ENCODE data around the gene MR1. TPM values are rescaled to one million over a fixed set of nuclear protein-coding genes. Genes with fewer than 3 reads are reported as not detected.
A peak's percentile ranks its signal among the peaks of the same experiment; 100 is the strongest.

MR1 gene
- total RNA-seq, 1 donor from 2014 or later: 0.99 TPM

DNA sequence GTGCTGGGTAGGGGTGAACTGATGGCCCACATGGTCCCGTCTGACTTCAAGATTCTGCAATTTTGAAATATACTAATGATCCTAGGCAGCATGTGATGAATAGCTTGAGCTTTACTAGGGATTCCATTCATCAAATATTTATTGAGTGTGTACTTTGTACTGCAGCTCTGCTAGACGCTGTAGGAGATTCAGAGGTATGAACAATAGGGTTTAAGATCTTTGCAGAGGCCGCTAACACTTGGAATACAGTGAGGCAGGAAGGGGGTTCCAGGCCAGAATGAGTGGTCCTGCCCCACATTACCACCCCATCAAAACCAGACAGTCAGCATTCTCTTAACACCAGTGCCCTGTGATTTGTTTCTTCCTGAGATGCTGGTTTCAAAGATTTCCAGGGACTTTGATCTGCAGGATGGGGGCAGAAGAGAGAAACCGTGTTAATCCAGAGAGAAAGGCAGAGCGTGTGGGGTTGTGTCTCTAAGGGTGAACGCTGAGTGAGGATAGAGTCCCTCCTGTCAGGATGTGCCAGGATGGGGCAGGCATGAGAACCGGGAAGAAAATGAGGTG, 74.6 kb downstream of the MR1 start:
- TF ChIP-seq, protein P1, sequence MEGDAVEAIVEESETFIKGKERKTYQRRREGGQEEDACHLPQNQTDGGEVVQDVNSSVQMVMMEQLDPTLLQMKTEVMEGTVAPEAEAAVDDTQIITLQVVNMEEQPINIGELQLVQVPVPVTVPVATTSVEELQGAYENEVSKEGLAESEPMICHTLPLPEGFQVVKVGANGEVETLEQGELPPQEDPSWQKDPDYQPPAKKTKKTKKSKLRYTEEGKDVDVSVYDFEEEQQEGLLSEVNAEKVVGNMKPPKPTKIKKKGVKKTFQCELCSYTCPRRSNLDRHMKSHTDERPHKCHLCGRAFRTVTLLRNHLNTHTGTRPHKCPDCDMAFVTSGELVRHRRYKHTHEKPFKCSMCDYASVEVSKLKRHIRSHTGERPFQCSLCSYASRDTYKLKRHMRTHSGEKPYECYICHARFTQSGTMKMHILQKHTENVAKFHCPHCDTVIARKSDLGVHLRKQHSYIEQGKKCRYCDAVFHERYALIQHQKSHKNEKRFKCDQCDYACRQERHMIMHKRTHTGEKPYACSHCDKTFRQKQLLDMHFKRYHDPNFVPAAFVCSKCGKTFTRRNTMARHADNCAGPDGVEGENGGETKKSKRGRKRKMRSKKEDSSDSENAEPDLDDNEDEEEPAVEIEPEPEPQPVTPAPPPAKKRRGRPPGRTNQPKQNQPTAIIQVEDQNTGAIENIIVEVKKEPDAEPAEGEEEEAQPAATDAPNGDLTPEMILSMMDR (conservative IDR thresholded peaks at IDR 0.05): no peak
- peaks cover 11% of the 10 kb centered on the region for H3K27me3 Mint-ChIP-seq
- no peaks in the 10 kb centered on the region for H3K36me3 Mint-ChIP-seq
- H3K4me3 Mint-ChIP-seq: peak overlapping the region; percentile 19
- DNase-seq (ENCODE audit: extremely low spot score, unreplicated experiment): no peak
- no peak overlapping the region for H3K27ac Mint-ChIP-seq
- H3K4me1 Mint-ChIP-seq (ENCODE audit: unreplicated experiment): peaks cover 57% of the 10 kb centered on the region
- peaks cover 4% of the 10 kb centered on the region for H3K9me3 Mint-ChIP-seq

DNA sequence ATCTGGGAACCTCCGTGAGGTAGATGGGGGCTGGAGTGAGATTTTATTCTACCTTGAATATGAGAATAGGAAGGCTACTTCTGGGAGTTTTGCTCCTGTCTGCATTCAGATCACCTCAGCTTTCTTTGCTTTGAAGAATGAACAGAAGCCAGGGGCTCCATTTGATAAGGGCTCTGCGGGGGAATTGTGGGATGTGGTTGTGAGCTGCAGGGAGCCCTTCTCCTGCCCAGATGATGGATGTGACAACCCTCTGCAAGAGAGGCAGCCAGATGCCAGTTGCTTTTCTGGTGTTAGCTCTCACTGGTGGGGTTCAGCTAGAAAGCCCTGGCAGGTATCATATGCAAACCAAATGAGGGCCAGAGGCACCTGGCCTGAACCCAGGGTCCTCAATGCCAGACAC, 76.2 kb downstream of the MR1 start:
- Mint-ChIP-seq H3K27me3 (peaks cover 11% of the 10 kb centered on the region), H3K36me3 (no peaks in the 10 kb centered on the region), H3K27ac (peak overlapping the region; percentile 64), H3K4me1 (ENCODE audit: unreplicated experiment) (peaks cover 54% of the 10 kb centered on the region), H3K4me3 (no peak overlapping the region), H3K9me3 (peaks cover 4% of the 10 kb centered on the region)
- no peak for DNase-seq (ENCODE audit: extremely low spot score, unreplicated experiment)
- TF ChIP-seq, protein P1 (conservative IDR thresholded peaks at IDR 0.05): no peak

Other genes with a start within 250 kb of the MR1 start
- 0.31 and 2.9 TPM in 2 replicates for gene KIAA1614, start 121.1 kb upstream of the MR1 start, total RNA-seq (ENCODE audit: low replicate concordance)
- gene STX6, start 11.1 kb upstream of the MR1 start, total RNA-seq (ENCODE audit: low replicate concordance): 18.4 and 20.5 TPM in 2 replicates
- 16.6 and 27.7 TPM in 2 replicates for gene IER5, start 54.7 kb downstream of the MR1 start, total RNA-seq (ENCODE audit: low replicate concordance)